GM12878 (cell line): ENCODE results near the gene FAM228B.

ENCODE experiments used
- EP300 ChIP-seq, 2 experiments: fragments of 150-350 bp in 1 of 2; IDR thresholded peaks; 2 replicates each; pipeline ENCODE4 v1.6.1; 2011 to 2012; ENCODE audit warnings: low read depth in 2 of 2, low read length in 2 of 2, borderline replicate concordance in 1 of 2, improper control_type of control experiment in 1 of 2, inconsistent platforms in 1 of 2; ENCODE audit not compliant: control insufficient read depth in 1 of 2
- EZH2 ChIP-seq: IDR thresholded peaks from 2 replicates; pipeline ENCODE4 v1.6.1; 2012; ENCODE audit warnings: low read depth, mild to moderate bottlenecking, control low read depth, inconsistent platforms, low read length, borderline replicate concordance; ENCODE audit not compliant: control insufficient read depth
- RBBP5 ChIP-seq: fragments of 200-600 bp; sonication (generic); conservative IDR thresholded peaks from 2 replicates; pipeline ENCODE4 v1.6.1; 2016
- TF ChIP-seq, protein P1 (sequence below), 3 experiments: IDR thresholded peaks in 2 of 3; conservative IDR thresholded peaks in 1 of 3; 2 replicates each; pipeline ENCODE4 v1.5.1; 2011; ENCODE audit warnings: low read depth in 3 of 3, low read length in 3 of 3, mild to moderate bottlenecking in 3 of 3, control low read depth in 2 of 3, moderate library complexity in 2 of 3, inconsistent platforms in 1 of 3, mixed read lengths in 1 of 3; ENCODE audit not compliant: control insufficient read depth in 2 of 3, insufficient read depth in 1 of 3; ENCODE audit errors: extremely low read depth in 1 of 3

DNA sequence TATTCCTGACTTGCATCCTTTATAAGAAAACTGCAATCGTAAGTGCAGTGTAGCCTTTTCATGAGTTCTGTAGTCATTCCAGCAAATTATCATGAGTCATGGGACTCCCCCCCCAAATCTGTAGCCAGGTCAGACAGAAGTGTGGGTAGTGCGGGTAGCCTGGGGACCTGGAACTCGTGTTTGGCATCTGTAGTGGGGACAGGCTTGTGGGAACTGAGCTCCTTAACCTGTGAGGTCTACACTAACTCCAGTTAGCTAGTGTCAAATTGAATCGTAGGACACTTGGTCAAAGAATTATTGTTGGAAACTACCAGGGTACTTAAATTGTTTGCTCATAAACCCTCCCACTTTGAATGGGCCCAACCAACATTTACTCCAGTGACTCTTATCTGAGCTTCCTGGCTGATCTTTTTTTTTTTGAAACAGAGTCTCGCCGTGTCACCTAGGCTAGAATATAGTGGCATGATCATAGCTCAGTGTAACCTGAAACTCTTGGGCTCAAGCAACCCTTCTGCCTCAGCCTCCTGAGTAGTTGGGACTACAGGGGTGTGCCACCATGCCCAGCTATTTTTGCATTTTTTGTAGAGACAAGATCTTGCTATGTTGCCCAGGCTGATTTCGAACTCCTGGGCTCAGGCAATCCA is 12.5 kb upstream of the FAM228B start:
- TF ChIP-seq EP300 (IDR thresholded peaks at IDR 0.05; ENCODE audit: borderline replicate concordance in 1 of 2, control insufficient read depth in 1 of 2, low read depth in 2 of 2, low read length in 2 of 2) (no peak), RBBP5 (no peak), EZH2 (no peak)
- TF ChIP-seq, protein P1, sequence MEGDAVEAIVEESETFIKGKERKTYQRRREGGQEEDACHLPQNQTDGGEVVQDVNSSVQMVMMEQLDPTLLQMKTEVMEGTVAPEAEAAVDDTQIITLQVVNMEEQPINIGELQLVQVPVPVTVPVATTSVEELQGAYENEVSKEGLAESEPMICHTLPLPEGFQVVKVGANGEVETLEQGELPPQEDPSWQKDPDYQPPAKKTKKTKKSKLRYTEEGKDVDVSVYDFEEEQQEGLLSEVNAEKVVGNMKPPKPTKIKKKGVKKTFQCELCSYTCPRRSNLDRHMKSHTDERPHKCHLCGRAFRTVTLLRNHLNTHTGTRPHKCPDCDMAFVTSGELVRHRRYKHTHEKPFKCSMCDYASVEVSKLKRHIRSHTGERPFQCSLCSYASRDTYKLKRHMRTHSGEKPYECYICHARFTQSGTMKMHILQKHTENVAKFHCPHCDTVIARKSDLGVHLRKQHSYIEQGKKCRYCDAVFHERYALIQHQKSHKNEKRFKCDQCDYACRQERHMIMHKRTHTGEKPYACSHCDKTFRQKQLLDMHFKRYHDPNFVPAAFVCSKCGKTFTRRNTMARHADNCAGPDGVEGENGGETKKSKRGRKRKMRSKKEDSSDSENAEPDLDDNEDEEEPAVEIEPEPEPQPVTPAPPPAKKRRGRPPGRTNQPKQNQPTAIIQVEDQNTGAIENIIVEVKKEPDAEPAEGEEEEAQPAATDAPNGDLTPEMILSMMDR (IDR thresholded peaks at IDR 0.05 in 2 of 3, conservative IDR thresholded peaks at IDR 0.05 in 1 of 3; ENCODE audit: control insufficient read depth in 2 of 3, extremely low read depth in 1 of 3, insufficient read depth in 1 of 3, low read depth in 3 of 3, low read length in 3 of 3) = no peak
